Psoas muscle (tissue), 8 donors: ENCODE results near the gene OSGEPL1. TPM values are rescaled to one million over a fixed set of nuclear protein-coding genes. Genes with fewer than 3 reads are reported as not detected.

ENCODE experiments used
- ATAC-seq, 4 donors: fragments of 200-7000 bp; cut with Tn5 transposase; one replicate each; pipeline ENCODE4 v1.9.1; 2020; ENCODE audit warnings: moderate library complexity in 3 of 4, mild to moderate bottlenecking in 2 of 4
- DNase-seq, 2 donors: peaks; one replicate each; pipeline ENCODE4 v3.0.0-alpha.2; 2020
- H3K27ac ChIP-seq: fragments of 200-600 bp; one replicate; pipeline ENCODE4 v1.8.0; 2022
- H3K27me3 ChIP-seq, 3 donors: fragments of 200-600 bp in 1 of 3; one replicate each; pipeline versions ENCODE4 v1.6.1 to v1.8.0; 2013 to 2022; ENCODE audit warnings: low read length in 2 of 3, mild to moderate bottlenecking in 2 of 3, moderate library complexity in 1 of 3; ENCODE audit not compliant: insufficient read depth in 3 of 3
- H3K36me3 ChIP-seq, 2 donors: fragments of 200-600 bp in 1 of 2; one replicate each; pipeline versions ENCODE4 v1.6.1 to v1.8.0; 2013 to 2022; ENCODE audit warnings: low read depth in 1 of 2, mild to moderate bottlenecking in 1 of 2, moderate library complexity in 1 of 2; ENCODE audit not compliant: insufficient read depth in 1 of 2
- H3K4me1 ChIP-seq: fragments of 200-600 bp; one replicate; pipeline ENCODE4 v1.8.0; 2022
- H3K4me3 ChIP-seq: fragments of 200-600 bp; one replicate; pipeline ENCODE4 v1.8.0; 2022; ENCODE audit warnings: mild to moderate bottlenecking
- H3K9me3 ChIP-seq: fragments of 200-600 bp; one replicate; pipeline ENCODE4 v1.8.0; 2022
- CTCF ChIP-seq: fragments of 200-600 bp; IDR thresholded peaks from one replicate; pipeline ENCODE4 v1.8.0; 2022; ENCODE audit warnings: antibody characterized with exemption
- WGBS, 3 donors: extraction: QIAGEN DNeasy Blood & Tissue Kit; methylation state at CpG; one replicate each; pipeline versions ENCODE4 v1.1.6 to v1.1.7; 2013; 5-methylcytosine and 5-hydroxymethylcytosine counted together
- intact Hi-C, 2 donors: fragments of 100-400 bp; cut with DNase I; formaldehyde crosslinking; loops; one replicate each; pipeline versions ENCODE4 v1.11.0 to v1.14.2; 2022
- polyA plus RNA-seq, 3 donors: library from polyadenylated mRNA; stranded (reverse); fragments of 200-250 nt; gene quantifications; one replicate each; pipeline ENCODE4 v1.2.3, GENCODE V29; 2013
- total RNA-seq, 4 donors: library from RNA; stranded (reverse); fragmentation: NEBNext Ultra II Directional in 2 of 4; extraction: Animal tissue kit (Norgen Biotek cat#: 25700) in 2 of 4; gene quantifications; one replicate each; pipeline versions ENCODE4 v1.2.1 to v1.2.4, GENCODE V29; 2021 to 2023
- donor health status: healthy with polysubstance abuse.
- donor health status: DM: no; HTN: no; CAD: no; lungs with moderate emphysema.
- donor health status: Bipolar disorder and iron deficiency.
- donor health status: healthy.
- donor health status: DM: yes; HTN: yes; CAD: no.
- donor health status: DM: no; HTN: no; CAD: no.
- donor health status: DM: no; HTN: no; CAD: no.
- donor health status: DM: yes; HTN: yes; CAD: no.

The OSGEPL1 gene
- total and polyA plus RNA-seq, 7 donors: 2.9 to 12.3 (median 4.4) TPM

- Histone ChIP-seq H3K9me3 (no peaks in the 10 kb centered on the region), H3K36me3 (peaks cover 0 to 48% of the 10 kb centered on the region in 2 donors), H3K27ac (no peak overlapping the region), H3K27me3 (no peaks in the 10 kb centered on the region), H3K4me1 (peaks cover 8% of the 10 kb centered on the region), H3K4me3 (no peak overlapping the region)
- TF ChIP-seq CTCF: no peak
- DNase-seq: no peak
- intact Hi-C loops: no loop called here
- WGBS, 3 donors: 76 to 89% (median 86%) methylated on average over 2 of the region's 2 CpGs
- no peak for ATAC-seq
Measured at GRCh38 chr2:189756311-189756952, 6.2 kb downstream of the OSGEPL1 start.

- TF ChIP-seq CTCF: peak; percentile 50
- peaks cover 0 to 91% of the 10 kb centered on the region in 2 donors for H3K36me3 ChIP-seq
- intact Hi-C loops: no loop called here
- DNase-seq: no peak
- H3K27me3 ChIP-seq: no peaks in the 10 kb centered on the region
- ATAC-seq: peak in 1 of 4 donors; percentile 54
- H3K4me3 ChIP-seq: no peak overlapping the region
- whole genome bisulfite sequencing, 3 donors: 84 to 86% (median 84%) methylated on average over 10 of the region's 10 CpGs
- H3K9me3 ChIP-seq: no peaks in the 10 kb centered on the region
- H3K27ac ChIP-seq: no peak overlapping the region
- no peaks in the 10 kb centered on the region for H3K4me1 ChIP-seq
Measured at GRCh38 chr2:189751080-189751658, 11.4 kb downstream of the OSGEPL1 start.

- no peaks in the 10 kb centered on the region for H3K9me3 ChIP-seq
- 87 to 93% (median 87%) methylated on average over 2 to 3 of the region's 3 CpGs for WGBS, 3 donors
- no peak overlapping the region for H3K27ac ChIP-seq
- no peaks in the 10 kb centered on the region for H3K4me1 ChIP-seq
- TF ChIP-seq CTCF: no peak
- intact Hi-C loops: no loop called here
- H3K27me3 ChIP-seq: no peaks in the 10 kb centered on the region
- H3K4me3 ChIP-seq: no peak overlapping the region
- peaks cover 0 to 41% of the 10 kb centered on the region in 2 donors for H3K36me3 ChIP-seq
- DNase-seq (no peak), ATAC-seq (no peak)
Measured at GRCh38 chr2:189729430-189729829, 33.2 kb downstream of the OSGEPL1 start.

- H3K27me3 ChIP-seq: no peaks in the 10 kb centered on the region
- no peaks in the 10 kb centered on the region for H3K4me1 ChIP-seq
- ATAC-seq (no peak), DNase-seq (no peak)
- H3K36me3 ChIP-seq: peaks cover 0 to 31% of the 10 kb centered on the region in 2 donors
- H3K4me3 ChIP-seq: no peak overlapping the region
- no peak overlapping the region for H3K27ac ChIP-seq
- intact Hi-C loops: no loop called here
- no peaks in the 10 kb centered on the region for H3K9me3 ChIP-seq
- TF ChIP-seq CTCF: no peak
Measured at GRCh38 chr2:189726849-189727248, 35.7 kb downstream of the OSGEPL1 start.

GRCh38 chr2:189726271-189726670 is 36.3 kb downstream of the OSGEPL1 start:
- Histone ChIP-seq H3K9me3 (no peaks in the 10 kb centered on the region), H3K4me3 (no peak overlapping the region), H3K36me3 (peaks cover 0 to 29% of the 10 kb centered on the region in 2 donors), H3K27me3 (no peaks in the 10 kb centered on the region), H3K27ac (no peak overlapping the region), H3K4me1 (no peaks in the 10 kb centered on the region)
- ATAC-seq (no peak), DNase-seq (no peak)
- TF ChIP-seq CTCF: no peak
- WGBS, 3 donors: 83 to 93% (median 85%) methylated on average over 1 of the region's 1 CpG
- intact Hi-C loops: no loop called here
